ENCODE data around the gene CHST13. TPM values are rescaled to one million over a fixed set of nuclear protein-coding genes. Genes with fewer than 3 reads are reported as not detected.

The CHST13 gene
- total RNA-seq, 1 experiment from 2014 or later: 0.91 TPM

- TF ChIP-seq ZBTB33 (IDR thresholded peaks at IDR 0.05; ENCODE audit: extremely low read depth, insufficient replicate concordance, low read length) (no peak), EZH2phosphoT487 (IDR thresholded peaks at IDR 0.05; ENCODE audit: borderline replicate concordance) (no peak), TCF7L2 (IDR thresholded peaks at IDR 0.05; ENCODE audit: borderline replicate concordance, extremely low read depth, insufficient read depth, insufficient read length) (no peak)
Observed at GRCh38 chr3:126491221-126492013, 32.5 kb upstream of the CHST13 start (continued).

GRCh38 chr3:126493051-126493450 is 30.9 kb upstream of the CHST13 start:
- Histone ChIP-seq H3K4me3 (replicated peaks in 1 of 2; ENCODE audit: low read depth in 1 of 2, low read length in 2 of 2) (no peak overlapping the region), H3K9me3 (ENCODE audit: control insufficient read depth in 1 of 2, insufficient read depth in 1 of 2, low read depth in 1 of 2, low read length in 2 of 2) (no peaks in the 10 kb centered on the region), H3K27me3 (ENCODE audit: insufficient read depth, low read length) (no peaks in the 10 kb centered on the region), H3K4me1 (ENCODE audit: control insufficient read depth in 1 of 2, insufficient read depth in 2 of 2, low read length in 2 of 2) (no peaks in the 10 kb centered on the region), H3K9ac (ENCODE audit: low read length) (no peak overlapping the region), H3K4me2 (ENCODE audit: low read length) (no peak overlapping the region), H3K79me2 (ENCODE audit: insufficient read depth, low read length) (no peaks in the 10 kb centered on the region), H3K9me2 (ENCODE audit: insufficient read depth) (no peaks in the 10 kb centered on the region), H4K20me1 (ENCODE audit: insufficient read depth) (no peaks in the 10 kb centered on the region), H3K27ac (ENCODE audit: low read depth, low read length) (no peak overlapping the region), H3K36me3 (ENCODE audit: control insufficient read depth in 1 of 2, insufficient read depth in 2 of 2, low read length in 2 of 2) (no peaks in the 10 kb centered on the region), H2AFZ (ENCODE audit: low read depth, low read length, poor library complexity, severe bottlenecking) (no peak overlapping the region)
- TF ChIP-seq SP1 (IDR thresholded peaks at IDR 0.05; ENCODE audit: low read depth) (no peak), EGR1 (IDR thresholded peaks at IDR 0.05; ENCODE audit: low read depth) (no peak), SRF (IDR thresholded peaks at IDR 0.05; ENCODE audit: low read depth) (no peak), EZH2 (IDR thresholded peaks at IDR 0.05) (no peak), ELF1 (IDR thresholded peaks at IDR 0.05; ENCODE audit: borderline replicate concordance, low read depth) (no peak), FOSL1 (IDR thresholded peaks at IDR 0.05; ENCODE audit: low read depth) (no peak), ATF3 (IDR thresholded peaks at IDR 0.05) (no peak), ZFX (IDR thresholded peaks at IDR 0.05) (no peak), MAX (IDR thresholded peaks at IDR 0.05) (no peak), POLR2AphosphoS5 (IDR thresholded peaks at IDR 0.05; ENCODE audit: low read depth, low read length) (no peak), REST (IDR thresholded peaks at IDR 0.05; ENCODE audit: low read depth) (no peak)
- ATAC-seq (no peak), DNase-seq (ENCODE audit: low read depth, low spot score) (no peak)
- ChIA-PET POLR2A (no interaction called here), RAD21 (ENCODE audit: low non-redundant PET in 1 of 2, low total read pairs in 2 of 2, uncharacterized antibody in 2 of 2, unreplicated experiment in 2 of 2) (no interaction called here), CTCF (no interaction called here)
- intact Hi-C loops (cut with micrococcal nuclease): no loop called here
- BruUV-seq (replicated peaks): no TSS peak

Data from HCT116 (cell line).